ENCODE results near the gene GALNT9.
"Not testable (repeated sequence)": the region's sequence is repeated elsewhere in the genome, so short reads cannot be mapped to it uniquely, and the experiment has no call there.

Gene GALNT9

GRCh38 chr12:132268674-132269073 lies 60.7 kb downstream of the GALNT9 start:
- TF ChIP-seq, protein P1, sequence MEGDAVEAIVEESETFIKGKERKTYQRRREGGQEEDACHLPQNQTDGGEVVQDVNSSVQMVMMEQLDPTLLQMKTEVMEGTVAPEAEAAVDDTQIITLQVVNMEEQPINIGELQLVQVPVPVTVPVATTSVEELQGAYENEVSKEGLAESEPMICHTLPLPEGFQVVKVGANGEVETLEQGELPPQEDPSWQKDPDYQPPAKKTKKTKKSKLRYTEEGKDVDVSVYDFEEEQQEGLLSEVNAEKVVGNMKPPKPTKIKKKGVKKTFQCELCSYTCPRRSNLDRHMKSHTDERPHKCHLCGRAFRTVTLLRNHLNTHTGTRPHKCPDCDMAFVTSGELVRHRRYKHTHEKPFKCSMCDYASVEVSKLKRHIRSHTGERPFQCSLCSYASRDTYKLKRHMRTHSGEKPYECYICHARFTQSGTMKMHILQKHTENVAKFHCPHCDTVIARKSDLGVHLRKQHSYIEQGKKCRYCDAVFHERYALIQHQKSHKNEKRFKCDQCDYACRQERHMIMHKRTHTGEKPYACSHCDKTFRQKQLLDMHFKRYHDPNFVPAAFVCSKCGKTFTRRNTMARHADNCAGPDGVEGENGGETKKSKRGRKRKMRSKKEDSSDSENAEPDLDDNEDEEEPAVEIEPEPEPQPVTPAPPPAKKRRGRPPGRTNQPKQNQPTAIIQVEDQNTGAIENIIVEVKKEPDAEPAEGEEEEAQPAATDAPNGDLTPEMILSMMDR (conservative IDR thresholded peaks at IDR 0.05; ENCODE audit: control insufficient read depth, insufficient read depth, low read depth, low read length): no peak
- no peak for DNase-seq (ENCODE audit: low read depth)

GRCh38 chr12:132267873-132268272 lies 61.5 kb downstream of the GALNT9 start:
- H3K4me3 ChIP-seq (ENCODE audit: control insufficient read depth, low read depth, low read length): no peak overlapping the region
- no peak for DNase-seq (ENCODE audit: low read depth)
- TF ChIP-seq, protein P1 (conservative IDR thresholded peaks at IDR 0.05; ENCODE audit: control insufficient read depth, insufficient read depth, low read depth, low read length): no peak

More at GRCh38 chr12:132268674-132269073, 60.7 kb downstream of the GALNT9 start:
- H3K4me3 ChIP-seq (ENCODE audit: control insufficient read depth, low read depth, low read length): no peak overlapping the region

GRCh38 chr12:132266802-132267201 lies 62.6 kb downstream of the GALNT9 start:
- no peak overlapping the region for H3K4me3 ChIP-seq (ENCODE audit: control insufficient read depth, low read depth, low read length)
- TF ChIP-seq, protein P1 (conservative IDR thresholded peaks at IDR 0.05; ENCODE audit: control insufficient read depth, insufficient read depth, low read depth, low read length): no peak
- no peak for DNase-seq (ENCODE audit: low read depth)

DNA sequence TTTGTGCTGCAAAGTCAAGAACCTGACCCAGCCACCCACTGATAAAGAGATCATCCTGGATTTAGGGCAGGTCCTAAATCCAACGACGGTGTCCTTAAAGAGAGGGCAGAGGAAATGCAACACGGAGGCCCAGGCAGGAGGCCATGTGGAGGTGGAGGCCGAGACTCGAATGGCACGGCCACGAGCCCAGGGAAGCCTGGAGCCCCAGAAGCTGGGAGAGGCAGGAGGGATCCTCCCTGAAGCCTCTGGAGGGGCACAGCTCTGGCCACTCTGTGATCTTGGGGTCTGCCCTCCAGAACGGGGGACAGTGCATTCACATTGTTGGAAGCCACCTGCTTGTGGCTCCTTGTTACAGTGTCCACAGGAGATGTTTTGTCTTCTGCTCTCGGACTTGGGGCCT lies 63.0 kb downstream of the GALNT9 start:
- no peak overlapping the region for H3K4me3 ChIP-seq (ENCODE audit: control insufficient read depth, low read depth, low read length)
- no peak for DNase-seq (ENCODE audit: low read depth)
- TF ChIP-seq, protein P1 (conservative IDR thresholded peaks at IDR 0.05; ENCODE audit: control insufficient read depth, insufficient read depth, low read depth, low read length): no peak

- H3K4me3 ChIP-seq (ENCODE audit: control insufficient read depth, low read depth, low read length); DNase-seq (ENCODE audit: low read depth): not testable (repeated sequence)
These were observed 63.6 kb downstream of the GALNT9 start for GRCh38 chr12:132265822-132266221.

DNA sequence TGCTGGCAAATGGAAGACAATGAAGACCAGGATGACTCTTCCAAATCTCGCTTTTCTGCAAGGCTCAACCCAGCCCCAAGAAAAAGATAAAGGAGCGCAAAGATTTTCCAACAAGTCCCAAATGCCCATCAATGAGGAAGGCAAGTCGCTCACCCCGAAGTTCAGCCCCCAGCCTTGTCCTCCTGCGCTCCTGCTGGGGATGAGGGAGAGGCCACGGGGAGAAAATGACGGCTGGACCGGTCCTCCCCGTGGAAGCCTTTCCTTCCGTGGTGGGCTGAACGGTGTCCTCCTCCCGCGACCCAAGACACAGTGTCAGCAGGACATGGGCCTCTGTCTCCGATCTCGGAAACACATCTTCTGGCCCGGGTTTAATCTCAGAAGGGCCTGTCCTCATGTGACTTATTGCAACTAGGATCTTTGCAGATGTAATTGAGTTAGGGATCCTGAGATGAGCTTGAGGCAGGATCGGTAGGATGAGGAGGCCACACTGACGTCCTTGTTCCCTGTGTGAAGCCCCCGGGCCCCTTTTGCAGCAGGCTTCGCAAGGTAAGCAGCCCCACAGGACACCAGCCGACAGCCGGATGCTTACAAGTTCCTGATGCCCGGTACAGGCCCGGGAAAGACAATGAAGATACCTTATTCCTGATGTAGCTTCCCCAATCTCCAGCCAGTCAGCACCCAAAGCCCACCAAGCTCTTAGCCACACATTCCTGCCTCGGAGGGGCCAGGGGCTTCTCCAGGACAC lies 64.2 kb downstream of the GALNT9 start:
- no peak overlapping the region for H3K4me3 ChIP-seq (ENCODE audit: control insufficient read depth, low read depth, low read length)
- TF ChIP-seq, protein P1 (conservative IDR thresholded peaks at IDR 0.05; ENCODE audit: control insufficient read depth, insufficient read depth, low read depth, low read length): no peak
- no peak for DNase-seq (ENCODE audit: low read depth)

GRCh38 chr12:132264086-132265010 lies 65.0 kb downstream of the GALNT9 start:
- DNase-seq (ENCODE audit: low read depth): no peak
- TF ChIP-seq, protein P1 (conservative IDR thresholded peaks at IDR 0.05; ENCODE audit: control insufficient read depth, insufficient read depth, low read depth, low read length): no peak
- no peak overlapping the region for H3K4me3 ChIP-seq (ENCODE audit: control insufficient read depth, low read depth, low read length)

Data from fibroblast of mammary gland (primary cell).